ENCODE data around the gene PDGFB.

DNA sequence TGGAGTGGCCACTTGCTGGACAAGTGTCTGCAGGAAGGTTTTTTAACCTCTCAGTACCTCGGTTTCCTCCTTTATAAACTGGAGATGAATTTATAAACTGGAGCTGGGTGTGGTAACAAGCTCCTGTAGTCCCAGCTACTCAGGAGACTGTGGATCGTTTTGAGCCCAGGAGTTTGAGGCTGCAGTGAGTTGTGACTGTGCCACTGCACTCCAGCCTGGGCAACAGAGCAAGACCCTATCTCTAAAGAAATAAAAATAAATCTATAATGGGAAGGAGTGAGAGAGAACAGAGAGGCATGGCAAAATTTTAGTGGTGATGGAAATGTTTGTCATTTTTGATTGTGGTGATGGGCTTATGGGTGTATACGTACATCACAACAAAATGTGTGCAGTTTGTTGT, 1.4 kb upstream of the PDGFB start:
- TF ChIP-seq CTCF (IDR thresholded peaks at IDR 0.05 in 4 of 5, conservative IDR thresholded peaks at IDR 0.05 in 1 of 5): no peak
- TF ChIP-seq POLR2A (IDR thresholded peaks at IDR 0.05): no peak
